Measurements from ENCODE around the gene HEATR5A. TPM values are rescaled to one million over a fixed set of nuclear protein-coding genes. Genes with fewer than 3 reads are reported as not detected.

HEATR5A gene
- total RNA-seq, 1 experiment from 2014 or later = 12.7 TPM

DNA sequence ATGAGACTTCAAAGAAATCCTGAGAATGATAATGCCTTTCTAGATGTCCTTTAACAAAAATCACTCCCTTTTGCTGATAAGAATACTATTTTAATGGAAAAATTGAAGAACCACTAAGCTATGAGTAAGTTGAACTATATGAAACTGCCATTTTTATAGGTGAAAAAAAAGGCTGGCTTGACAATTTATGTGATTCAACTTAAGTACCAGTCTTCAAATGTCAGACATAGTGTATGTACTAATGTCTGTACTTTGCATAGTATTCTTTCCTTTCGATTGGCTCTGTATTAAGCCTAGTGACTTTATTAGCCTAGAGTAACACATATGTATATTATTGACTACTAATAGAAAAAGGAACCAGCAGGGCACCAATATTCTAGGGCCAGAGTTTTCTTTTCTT, 11.9 kb downstream of the HEATR5A start:
- ChIA-PET CTCF (no interaction called here), POLR2A (ENCODE audit: unreplicated experiment) (no interaction called here)
- Histone ChIP-seq H3F3A (ENCODE audit: low read length, unreplicated experiment) (no peaks in the 10 kb centered on the region), H3K27ac (ENCODE audit: low read length) (no peak overlapping the region), H3K36me3 (ENCODE audit: low read depth, low read length) (no peaks in the 10 kb centered on the region), H3K9me3 (ENCODE audit: low read length) (no peaks in the 10 kb centered on the region), H3K4me1 (ENCODE audit: insufficient read depth, low read length) (no peaks in the 10 kb centered on the region), H3K4me2 (ENCODE audit: low read length) (no peak overlapping the region), H2AFZ (ENCODE audit: low read length) (no peak overlapping the region), H3K9me2 (replicated peaks; ENCODE audit: low read length) (no peaks in the 10 kb centered on the region), H3K4me3 (ENCODE audit: low read length) (no peak overlapping the region), H3K27me3 (ENCODE audit: low read length) (no peaks in the 10 kb centered on the region), H3K79me2 (ENCODE audit: low read length) (peaks cover 20% of the 10 kb centered on the region), H4K20me1 (ENCODE audit: low read length) (no peaks in the 10 kb centered on the region), H3K9ac (ENCODE audit: low read length) (no peak overlapping the region)
- DNase-seq (no peak), ATAC-seq (no peak)
- intact Hi-C loops (cut with micrococcal nuclease) = no loop called here
- BruUV-seq (replicated peaks) = no TSS peak
- TF ChIP-seq EZH2phosphoT487 (IDR thresholded peaks at IDR 0.05; ENCODE audit: borderline replicate concordance, low read length) = no peak

DNA sequence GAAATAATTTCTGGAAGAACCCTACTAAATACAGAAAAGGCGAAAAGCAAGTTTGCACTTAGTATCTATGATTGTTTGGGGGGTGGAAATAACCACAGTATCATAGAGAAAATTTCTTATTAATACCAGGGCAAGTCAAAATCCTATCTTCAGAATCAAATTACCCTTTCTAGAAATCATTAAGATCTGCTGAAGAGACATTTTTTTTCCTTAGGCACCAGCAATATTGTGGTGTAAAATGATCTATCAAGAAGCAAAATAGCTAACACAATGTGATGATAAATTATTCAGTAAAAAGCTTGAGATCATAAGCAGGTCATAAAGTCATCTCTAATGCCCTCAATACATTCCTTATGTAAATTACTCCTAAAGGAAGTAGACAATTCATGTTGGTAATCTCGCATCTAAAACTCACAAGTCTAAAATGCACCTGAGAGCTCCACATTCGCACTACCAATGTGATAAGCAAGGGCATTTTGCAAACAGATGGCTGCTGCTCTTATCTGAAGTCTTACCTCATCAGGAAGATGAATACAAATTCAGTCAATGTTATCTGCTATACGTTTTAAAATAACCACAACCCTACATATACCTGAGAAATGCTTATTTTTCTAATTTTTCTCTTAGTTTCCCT, 14.6 kb downstream of the HEATR5A start:
- intact Hi-C loops (cut with micrococcal nuclease) = no loop called here
- POLR2A ChIA-PET (ENCODE audit: unreplicated experiment) = interaction anchor here (0.9 kb wide), 1 partner anchor 682 kb away, joined by 5 read pairs; no protein-coding TSS in a partner anchor
- H3K9me3 ChIP-seq (ENCODE audit: low read length) = no peaks in the 10 kb centered on the region
- no peak overlapping the region for H2AFZ ChIP-seq (ENCODE audit: low read length)
- H4K20me1 ChIP-seq (ENCODE audit: low read length) = no peaks in the 10 kb centered on the region
- TF ChIP-seq EZH2 (IDR thresholded peaks at IDR 0.05; ENCODE audit: low read length, unreplicated experiment) = no peak
- TF ChIP-seq, protein P1, sequence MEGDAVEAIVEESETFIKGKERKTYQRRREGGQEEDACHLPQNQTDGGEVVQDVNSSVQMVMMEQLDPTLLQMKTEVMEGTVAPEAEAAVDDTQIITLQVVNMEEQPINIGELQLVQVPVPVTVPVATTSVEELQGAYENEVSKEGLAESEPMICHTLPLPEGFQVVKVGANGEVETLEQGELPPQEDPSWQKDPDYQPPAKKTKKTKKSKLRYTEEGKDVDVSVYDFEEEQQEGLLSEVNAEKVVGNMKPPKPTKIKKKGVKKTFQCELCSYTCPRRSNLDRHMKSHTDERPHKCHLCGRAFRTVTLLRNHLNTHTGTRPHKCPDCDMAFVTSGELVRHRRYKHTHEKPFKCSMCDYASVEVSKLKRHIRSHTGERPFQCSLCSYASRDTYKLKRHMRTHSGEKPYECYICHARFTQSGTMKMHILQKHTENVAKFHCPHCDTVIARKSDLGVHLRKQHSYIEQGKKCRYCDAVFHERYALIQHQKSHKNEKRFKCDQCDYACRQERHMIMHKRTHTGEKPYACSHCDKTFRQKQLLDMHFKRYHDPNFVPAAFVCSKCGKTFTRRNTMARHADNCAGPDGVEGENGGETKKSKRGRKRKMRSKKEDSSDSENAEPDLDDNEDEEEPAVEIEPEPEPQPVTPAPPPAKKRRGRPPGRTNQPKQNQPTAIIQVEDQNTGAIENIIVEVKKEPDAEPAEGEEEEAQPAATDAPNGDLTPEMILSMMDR (conservative IDR thresholded peaks at IDR 0.05; ENCODE audit: low read depth, low read length) = no peak
- no peak overlapping the region for H3K27ac ChIP-seq (ENCODE audit: low read length)
- CTCF ChIA-PET = no interaction called here
- H3K9me2 ChIP-seq (replicated peaks; ENCODE audit: low read length) = no peaks in the 10 kb centered on the region
- H3K4me1 ChIP-seq (ENCODE audit: insufficient read depth, low read length) = no peaks in the 10 kb centered on the region
- H3K36me3 ChIP-seq (ENCODE audit: low read depth, low read length) = no peaks in the 10 kb centered on the region
- H3K27me3 ChIP-seq (ENCODE audit: low read length) = no peaks in the 10 kb centered on the region
- ATAC-seq (no peak), DNase-seq (no peak)
- H3K4me2 ChIP-seq (ENCODE audit: low read length) = no peak overlapping the region
- no peak overlapping the region for H3K9ac ChIP-seq (ENCODE audit: low read length)
- H3F3A ChIP-seq (ENCODE audit: low read length, unreplicated experiment) = no peaks in the 10 kb centered on the region
- H3K4me3 ChIP-seq (ENCODE audit: low read length) = no peak overlapping the region
- BruUV-seq (replicated peaks) = no TSS peak
- H3K79me2 ChIP-seq (ENCODE audit: low read length) = 0 out of 2 replicates have a peak, but pooled peaks cover 5% of the 10 kb centered on the region

DNA sequence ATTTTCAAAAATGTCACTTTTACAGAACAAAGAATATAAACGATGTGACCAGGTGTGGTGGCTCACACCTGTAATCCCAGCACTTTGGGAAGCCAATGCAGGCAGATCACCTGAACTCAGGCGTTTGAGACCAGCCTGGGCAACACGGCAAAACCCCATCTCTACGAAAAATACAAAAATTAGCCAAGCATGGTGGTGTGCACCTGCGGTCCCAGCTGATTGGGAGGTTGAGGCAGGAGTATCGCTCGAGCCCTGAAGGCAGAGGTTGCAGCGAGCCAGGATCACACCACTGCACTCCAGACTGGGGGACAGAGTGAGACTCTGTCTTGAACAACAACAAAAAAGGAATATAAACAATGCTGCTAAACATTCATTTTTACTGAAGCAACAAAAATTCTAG, 15.2 kb downstream of the HEATR5A start:
- ChIA-PET CTCF (no interaction called here), POLR2A (ENCODE audit: unreplicated experiment) (no interaction called here)
- Histone ChIP-seq H4K20me1 (ENCODE audit: low read length) (no peaks in the 10 kb centered on the region), H3K27me3 (ENCODE audit: low read length) (no peaks in the 10 kb centered on the region), H3K4me1 (ENCODE audit: insufficient read depth, low read length) (no peaks in the 10 kb centered on the region), H2AFZ (ENCODE audit: low read length) (no peak overlapping the region), H3K4me3 (ENCODE audit: low read length) (no peak overlapping the region), H3K27ac (ENCODE audit: low read length) (no peak overlapping the region), H3K4me2 (ENCODE audit: low read length) (no peak overlapping the region), H3K9me2 (replicated peaks; ENCODE audit: low read length) (no peaks in the 10 kb centered on the region), H3K79me2 (ENCODE audit: low read length) (0 out of 2 replicates have a peak, but pooled peaks cover 5% of the 10 kb centered on the region), H3K9ac (ENCODE audit: low read length) (no peak overlapping the region), H3K36me3 (ENCODE audit: low read depth, low read length) (no peaks in the 10 kb centered on the region), H3F3A (ENCODE audit: low read length, unreplicated experiment) (no peaks in the 10 kb centered on the region), H3K9me3 (ENCODE audit: low read length) (no peaks in the 10 kb centered on the region)
- intact Hi-C loops (cut with micrococcal nuclease) = no loop called here
- TF ChIP-seq, protein P1 (conservative IDR thresholded peaks at IDR 0.05; ENCODE audit: low read depth, low read length) = no peak
- no peak for TF ChIP-seq EZH2 (IDR thresholded peaks at IDR 0.05; ENCODE audit: low read length, unreplicated experiment)
- TF ChIP-seq EZH2phosphoT487 (IDR thresholded peaks at IDR 0.05; ENCODE audit: borderline replicate concordance, low read length) = no peak
- DNase-seq = no peak
- no TSS peak for BruUV-seq (replicated peaks)
- no peak for ATAC-seq

Data from PC-3 (cell line).